ENCODE results near the gene UGT1A4. TPM values are rescaled to one million over a fixed set of nuclear protein-coding genes. Genes with fewer than 3 reads are reported as not detected.
A peak's percentile ranks its signal among the peaks of the same experiment; 100 is the strongest.

The UGT1A4 gene
- total RNA-seq, 1 donor from 2014 or later = 0.98 TPM

DNA sequence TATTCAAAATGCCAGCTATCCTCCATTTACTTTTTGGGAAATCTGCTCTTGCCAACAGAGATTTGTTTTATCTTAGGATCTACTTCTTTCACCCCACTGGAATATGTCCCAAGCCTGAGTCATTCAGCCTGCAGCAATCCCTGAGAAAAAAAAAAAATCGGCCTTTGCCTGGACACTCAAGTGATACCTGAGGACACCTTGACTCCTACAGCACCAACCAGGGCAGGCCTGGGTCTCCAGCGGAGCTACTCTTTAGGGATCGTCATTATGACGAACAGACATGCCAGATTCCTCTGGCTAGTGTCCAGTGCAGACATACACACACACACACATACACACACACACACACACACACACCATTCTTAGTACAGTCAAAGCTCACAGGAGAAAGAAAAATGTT is 28.1 kb upstream of the UGT1A4 start:
- no peak for DNase-seq (ENCODE audit: extremely low spot score in 2 of 2)
- no peaks in the 10 kb centered on the region for H3K27me3 ChIP-seq
- TF ChIP-seq, protein P1, sequence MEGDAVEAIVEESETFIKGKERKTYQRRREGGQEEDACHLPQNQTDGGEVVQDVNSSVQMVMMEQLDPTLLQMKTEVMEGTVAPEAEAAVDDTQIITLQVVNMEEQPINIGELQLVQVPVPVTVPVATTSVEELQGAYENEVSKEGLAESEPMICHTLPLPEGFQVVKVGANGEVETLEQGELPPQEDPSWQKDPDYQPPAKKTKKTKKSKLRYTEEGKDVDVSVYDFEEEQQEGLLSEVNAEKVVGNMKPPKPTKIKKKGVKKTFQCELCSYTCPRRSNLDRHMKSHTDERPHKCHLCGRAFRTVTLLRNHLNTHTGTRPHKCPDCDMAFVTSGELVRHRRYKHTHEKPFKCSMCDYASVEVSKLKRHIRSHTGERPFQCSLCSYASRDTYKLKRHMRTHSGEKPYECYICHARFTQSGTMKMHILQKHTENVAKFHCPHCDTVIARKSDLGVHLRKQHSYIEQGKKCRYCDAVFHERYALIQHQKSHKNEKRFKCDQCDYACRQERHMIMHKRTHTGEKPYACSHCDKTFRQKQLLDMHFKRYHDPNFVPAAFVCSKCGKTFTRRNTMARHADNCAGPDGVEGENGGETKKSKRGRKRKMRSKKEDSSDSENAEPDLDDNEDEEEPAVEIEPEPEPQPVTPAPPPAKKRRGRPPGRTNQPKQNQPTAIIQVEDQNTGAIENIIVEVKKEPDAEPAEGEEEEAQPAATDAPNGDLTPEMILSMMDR (IDR thresholded peaks at IDR 0.05) = no peak
- TF ChIP-seq POLR2A (IDR thresholded peaks at IDR 0.05) = no peak
- no peak for TF ChIP-seq POLR2AphosphoS5 (IDR thresholded peaks at IDR 0.05; ENCODE audit: insufficient read depth in 1 of 2, low read depth in 1 of 2)
- H3K9me3 ChIP-seq = no peaks in the 10 kb centered on the region
- no peak overlapping the region for H3K4me3 ChIP-seq
- H3K36me3 ChIP-seq = no peaks in the 10 kb centered on the region
- peaks cover 8% of the 10 kb centered on the region for H3K4me1 ChIP-seq
- H3K27ac ChIP-seq = no peak overlapping the region
- intact Hi-C loops (cut with DNase I) = no loop called here

DNA sequence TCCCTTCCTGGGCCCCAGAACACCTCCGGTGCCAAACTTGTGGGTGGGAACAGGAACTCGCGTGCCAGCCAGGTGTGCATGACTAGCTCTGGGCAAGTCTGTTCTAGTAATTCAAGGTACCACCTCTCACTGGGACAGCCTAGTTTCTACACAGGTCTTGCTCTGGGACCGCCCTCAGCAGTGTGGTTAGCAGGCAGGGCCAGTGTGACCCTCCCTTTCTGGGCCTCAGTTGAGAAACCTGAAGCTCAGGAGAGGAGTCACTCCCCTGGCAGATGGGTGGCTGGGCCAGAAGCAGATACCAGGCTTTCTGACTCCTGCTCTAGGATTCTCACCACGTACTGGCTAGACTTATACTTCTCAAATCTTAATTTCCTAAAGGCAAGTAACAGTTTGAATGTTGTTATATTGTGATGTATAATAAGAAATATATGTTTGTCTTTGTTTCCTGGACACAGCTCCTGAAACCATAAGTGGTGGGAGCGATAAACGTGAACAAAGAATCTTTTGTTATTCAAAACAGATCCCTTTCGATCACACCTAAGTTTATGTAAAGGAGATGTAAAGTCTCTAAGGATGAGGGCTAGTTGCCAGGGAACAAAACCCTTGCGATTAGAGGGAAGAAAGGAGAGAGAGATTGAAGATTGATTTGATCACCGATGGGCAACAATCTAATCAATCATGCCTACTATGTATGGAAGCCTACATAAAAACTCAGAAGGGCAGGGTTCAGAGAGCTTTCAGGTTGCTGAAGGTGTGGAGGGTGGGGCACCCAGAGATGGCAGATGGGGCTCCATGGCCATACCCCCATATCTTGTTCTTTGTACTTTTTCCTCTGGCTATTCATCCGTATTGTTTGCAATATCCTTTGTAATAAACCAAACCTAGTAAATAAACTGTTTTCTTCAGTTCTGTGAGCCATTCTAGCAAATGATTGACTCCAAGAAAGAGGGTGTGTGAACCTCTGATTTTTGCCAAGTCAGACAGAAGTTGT is 26.8 kb upstream of the UGT1A4 start:
- peaks cover 8% of the 10 kb centered on the region for H3K4me1 ChIP-seq
- TF ChIP-seq, protein P1 (IDR thresholded peaks at IDR 0.05) = no peak
- TF ChIP-seq POLR2A (IDR thresholded peaks at IDR 0.05) (peak in 1 of 2 donors; percentile 20), POLR2AphosphoS5 (IDR thresholded peaks at IDR 0.05; ENCODE audit: insufficient read depth in 1 of 2, low read depth in 1 of 2) (peak; percentile 63 to 80)
- intact Hi-C loops (cut with DNase I) = no loop called here
- DNase-seq (ENCODE audit: extremely low spot score in 2 of 2) = peak in 1 of 2 donors; percentile 92
- H3K9me3 ChIP-seq = no peaks in the 10 kb centered on the region
- peak overlapping the region; percentile 16 for H3K27ac ChIP-seq
- no peaks in the 10 kb centered on the region for H3K36me3 ChIP-seq
- peak overlapping the region in 1 of 2 donors; percentile 33 for H3K4me3 ChIP-seq
- H3K27me3 ChIP-seq = no peaks in the 10 kb centered on the region

DNA sequence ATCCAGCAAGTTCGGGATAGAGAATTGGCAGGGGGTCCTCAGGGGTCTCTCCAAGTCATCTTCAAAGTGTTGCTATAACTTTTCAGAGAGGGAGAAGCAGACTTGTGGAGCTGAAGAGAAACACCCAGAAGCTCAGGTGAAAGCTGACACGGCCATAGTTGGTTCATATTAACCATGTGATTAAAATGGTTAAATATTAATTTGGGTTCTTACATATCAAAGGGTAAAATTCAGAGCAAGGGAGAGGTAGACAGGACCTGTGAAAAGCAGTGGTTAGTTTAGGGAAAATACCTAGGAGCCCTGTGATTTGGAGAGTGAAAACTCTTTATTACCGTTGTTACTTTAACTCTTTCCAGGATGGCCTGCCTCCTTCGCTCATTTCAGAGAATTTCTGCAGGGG is 25.9 kb upstream of the UGT1A4 start, which contains the start of gene UGT1A6:
Gene UGT1A6, plus strand, starts transcription at position 243 of the 400 bp plus-strand sequence. Its CDS starts 115 bp downstream, at position 358.
- Histone ChIP-seq H3K36me3 (no peaks in the 10 kb centered on the region), H3K9me3 (no peaks in the 10 kb centered on the region), H3K4me1 (peaks cover 8% of the 10 kb centered on the region), H3K27me3 (no peaks in the 10 kb centered on the region), H3K27ac (peak within 1 kb of the TSS; percentile 16), H3K4me3 (peak within 1 kb of the TSS in 1 of 2 donors; percentile 33)
- no peak for TF ChIP-seq POLR2A (IDR thresholded peaks at IDR 0.05)
- TF ChIP-seq, protein P1 (IDR thresholded peaks at IDR 0.05) = no peak
- TF ChIP-seq POLR2AphosphoS5 (IDR thresholded peaks at IDR 0.05; ENCODE audit: insufficient read depth in 1 of 2, low read depth in 1 of 2) = no peak
- DNase-seq (ENCODE audit: extremely low spot score in 2 of 2) = no peak
- intact Hi-C loops (cut with DNase I) = no loop called here

DNA sequence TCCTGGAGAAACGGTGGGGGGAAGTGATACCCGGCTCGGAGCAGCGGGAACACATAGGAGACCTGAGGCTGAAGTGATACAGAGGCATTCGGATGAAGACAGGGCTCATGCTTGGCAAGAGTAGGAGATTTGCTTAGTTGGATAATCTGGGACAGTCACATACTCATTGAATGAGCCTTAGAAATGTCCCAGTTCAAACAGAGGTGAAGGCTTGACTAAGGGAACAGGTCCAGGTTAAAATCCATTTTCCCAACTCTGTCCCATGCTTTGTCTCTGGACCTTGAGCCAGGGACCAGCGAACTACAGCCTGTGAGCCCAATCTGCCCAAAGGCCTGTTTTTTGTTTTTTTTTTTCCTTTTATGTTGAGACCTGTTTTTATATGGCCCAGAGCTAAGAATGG is 24.6 kb upstream of the UGT1A4 start:
- Histone ChIP-seq H3K36me3 (no peaks in the 10 kb centered on the region), H3K9me3 (no peaks in the 10 kb centered on the region), H3K27ac (no peak overlapping the region), H3K27me3 (no peaks in the 10 kb centered on the region), H3K4me3 (no peak overlapping the region), H3K4me1 (peaks cover 8% of the 10 kb centered on the region)
- TF ChIP-seq POLR2A (IDR thresholded peaks at IDR 0.05) = no peak
- TF ChIP-seq, protein P1 (IDR thresholded peaks at IDR 0.05) = no peak
- no peak for TF ChIP-seq POLR2AphosphoS5 (IDR thresholded peaks at IDR 0.05; ENCODE audit: insufficient read depth in 1 of 2, low read depth in 1 of 2)
- DNase-seq (ENCODE audit: extremely low spot score in 2 of 2) = no peak
- intact Hi-C loops (cut with DNase I) = no loop called here

DNA sequence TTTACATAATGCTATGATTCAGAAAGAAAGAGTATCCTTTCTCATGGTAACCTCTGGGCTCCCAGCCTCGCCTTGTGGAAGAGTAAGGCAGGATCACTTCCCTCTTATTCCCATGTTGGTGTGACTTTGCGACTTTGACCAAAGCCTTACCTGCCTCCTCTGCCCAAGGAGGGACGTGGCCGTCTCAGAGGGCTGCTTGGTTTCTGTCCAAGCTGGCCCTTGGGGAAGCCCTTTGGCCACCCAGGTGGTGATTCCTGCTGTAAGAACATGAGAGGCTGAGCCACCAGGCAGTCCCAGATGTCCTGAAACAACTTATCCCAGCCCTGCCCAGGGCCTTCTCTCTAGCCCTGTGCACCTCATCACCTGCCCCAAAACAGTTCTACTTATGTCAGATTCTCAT is 19.8 kb upstream of the UGT1A4 start:
- Histone ChIP-seq H3K9me3 (no peaks in the 10 kb centered on the region), H3K4me3 (no peak overlapping the region), H3K27me3 (no peaks in the 10 kb centered on the region), H3K27ac (no peak overlapping the region), H3K36me3 (no peaks in the 10 kb centered on the region), H3K4me1 (no peaks in the 10 kb centered on the region)
- intact Hi-C loops (cut with DNase I) = no loop called here
- TF ChIP-seq POLR2A (IDR thresholded peaks at IDR 0.05) = no peak
- TF ChIP-seq, protein P1 (IDR thresholded peaks at IDR 0.05) = no peak
- no peak for TF ChIP-seq POLR2AphosphoS5 (IDR thresholded peaks at IDR 0.05; ENCODE audit: insufficient read depth in 1 of 2, low read depth in 1 of 2)
- DNase-seq (ENCODE audit: extremely low spot score in 2 of 2) = no peak

All from vagina (tissue), 2 donors.